SJCRH30 (cell line): Measurements from ENCODE around the gene SIX2. TPM values are rescaled to one million over a fixed set of nuclear protein-coding genes. Genes with fewer than 3 reads are reported as not detected.
A peak's percentile ranks its signal among the peaks of the same experiment; 100 is the strongest.

ENCODE experiments used
- DNase-seq, 2 experiments: peaks; one replicate each; pipeline ENCODE4 v3.0.0-alpha.2; 2015 to 2020
- H3K27ac ChIP-seq: fragments of 250-450 bp; sonication (Bioruptor Pico); 2 replicates; pipeline ENCODE4 v1.5.1; 2020; ENCODE audit warnings: mild to moderate bottlenecking, moderate library complexity
- H3K27me3 ChIP-seq: fragments of 250-450 bp; sonication (Bioruptor Pico); 2 replicates; pipeline ENCODE4 v1.5.1; 2020; ENCODE audit warnings: mild to moderate bottlenecking, moderate library complexity
- H3K36me3 ChIP-seq: fragments of 250-450 bp; sonication (Bioruptor Pico); 2 replicates; pipeline ENCODE4 v1.5.1; 2020; ENCODE audit warnings: mild to moderate bottlenecking, moderate library complexity
- H3K4me1 ChIP-seq: fragments of 250-450 bp; sonication (Bioruptor Pico); 2 replicates; pipeline ENCODE4 v1.5.1; 2020; ENCODE audit warnings: mild to moderate bottlenecking, moderate library complexity
- H3K4me3 ChIP-seq: fragments of 250-450 bp; sonication (Bioruptor Pico); 2 replicates; pipeline ENCODE4 v1.5.1; 2020; ENCODE audit warnings: mild to moderate bottlenecking, moderate library complexity
- H3K9me3 ChIP-seq: fragments of 250-450 bp; sonication (Bioruptor Pico); replicated peaks from 2 replicates; pipeline ENCODE4 v1.5.1; 2020; ENCODE audit warnings: mild to moderate bottlenecking, moderate library complexity
- total RNA-seq: library from RNA; depleted of rRNA; stranded (reverse); fragments of >200 nt; shearing (Covaris generic); gene quantifications from 2 replicates; pipeline ENCODE4 v1.2.3, GENCODE V29; 2014

Gene SIX2
- total RNA-seq, 1 experiment from 2014 or later, result 51.9 TPM

- Histone ChIP-seq H3K4me1 (peaks cover 6% of the 10 kb centered on the region), H3K4me3 (no peak overlapping the region), H3K27ac (no peak overlapping the region), H3K36me3 (no peaks in the 10 kb centered on the region), H3K9me3 (no peaks in the 10 kb centered on the region), H3K27me3 (no peaks in the 10 kb centered on the region)
- DNase-seq, result no peak
These were observed 21.8 kb upstream of the SIX2 start for GRCh38 chr2:45031028-45031427.

GRCh38 chr2:45030553-45030952 lies 21.3 kb upstream of the SIX2 start:
- Histone ChIP-seq H3K27ac (no peak overlapping the region), H3K27me3 (no peaks in the 10 kb centered on the region), H3K4me3 (no peak overlapping the region), H3K9me3 (no peaks in the 10 kb centered on the region), H3K36me3 (no peaks in the 10 kb centered on the region), H3K4me1 (peaks cover 6% of the 10 kb centered on the region)
- no peak for DNase-seq

- peak; percentile 64 to 75 for DNase-seq
- Histone ChIP-seq H3K36me3 (no peaks in the 10 kb centered on the region), H3K4me1 (peaks cover 6% of the 10 kb centered on the region), H3K27ac (no peak overlapping the region), H3K9me3 (no peaks in the 10 kb centered on the region), H3K27me3 (no peaks in the 10 kb centered on the region), H3K4me3 (no peak overlapping the region)
These were observed 20.0 kb upstream of the SIX2 start for GRCh38 chr2:45029215-45029614.

GRCh38 chr2:45028276-45028675 lies 19.0 kb upstream of the SIX2 start:
- Histone ChIP-seq H3K27me3 (no peaks in the 10 kb centered on the region), H3K4me1 (peaks cover 6% of the 10 kb centered on the region), H3K4me3 (no peak overlapping the region), H3K9me3 (no peaks in the 10 kb centered on the region), H3K27ac (no peak overlapping the region), H3K36me3 (no peaks in the 10 kb centered on the region)
- no peak for DNase-seq

- no peak for DNase-seq
These were observed 17.7 kb upstream of the SIX2 start for GRCh38 chr2:45026924-45027450.

GRCh38 chr2:45024600-45025291 lies 15.5 kb upstream of the SIX2 start:
- Histone ChIP-seq H3K9me3 (no peaks in the 10 kb centered on the region), H3K4me3 (no peak overlapping the region), H3K27me3 (no peaks in the 10 kb centered on the region), H3K27ac (no peak overlapping the region), H3K36me3 (no peaks in the 10 kb centered on the region), H3K4me1 (peaks cover 6% of the 10 kb centered on the region)
- peak; percentile 54 to 62 for DNase-seq

More at GRCh38 chr2:45026924-45027450, 17.7 kb upstream of the SIX2 start:
- no peak overlapping the region for H3K4me3 ChIP-seq
- no peaks in the 10 kb centered on the region for H3K9me3 ChIP-seq
- H3K36me3 ChIP-seq, result no peaks in the 10 kb centered on the region
- peaks cover 6% of the 10 kb centered on the region for H3K4me1 ChIP-seq
- H3K27me3 ChIP-seq, result no peaks in the 10 kb centered on the region
- no peak overlapping the region for H3K27ac ChIP-seq

- peaks cover 2% of the 10 kb centered on the region; the same call in 1 of the 2 replicates for H3K4me1 ChIP-seq
- DNase-seq, result no peak
- H3K27ac ChIP-seq, result no peak overlapping the region
- no peaks in the 10 kb centered on the region for H3K27me3 ChIP-seq
- no peak overlapping the region for H3K4me3 ChIP-seq
- no peaks in the 10 kb centered on the region for H3K36me3 ChIP-seq
- H3K9me3 ChIP-seq, result no peaks in the 10 kb centered on the region
These were observed 14.8 kb upstream of the SIX2 start for GRCh38 chr2:45024097-45024496.

- DNase-seq, result no peak
- Histone ChIP-seq H3K36me3 (no peaks in the 10 kb centered on the region), H3K4me3 (no peak overlapping the region), H3K4me1 (no peaks in the 10 kb centered on the region), H3K9me3 (no peaks in the 10 kb centered on the region), H3K27ac (no peak overlapping the region), H3K27me3 (no peaks in the 10 kb centered on the region)
These were observed 11.2 kb upstream of the SIX2 start for GRCh38 chr2:45020439-45020838.

GRCh38 chr2:45018023-45018422 lies 8.8 kb upstream of the SIX2 start:
- Histone ChIP-seq H3K27me3 (no peaks in the 10 kb centered on the region), H3K4me1 (peaks cover 9% of the 10 kb centered on the region), H3K4me3 (no peak overlapping the region), H3K27ac (no peak overlapping the region), H3K36me3 (no peaks in the 10 kb centered on the region), H3K9me3 (no peaks in the 10 kb centered on the region)
- DNase-seq, result no peak

- Histone ChIP-seq H3K9me3 (no peaks in the 10 kb centered on the region), H3K36me3 (no peaks in the 10 kb centered on the region), H3K27ac (peak overlapping the region; percentile 54), H3K27me3 (no peaks in the 10 kb centered on the region), H3K4me1 (peaks cover 13% of the 10 kb centered on the region), H3K4me3 (peak overlapping the region; percentile 20)
- DNase-seq, result no peak
These were observed 5.6 kb upstream of the SIX2 start for GRCh38 chr2:45014831-45015230.

- peak overlapping the region; percentile 20 for H3K4me3 ChIP-seq
- no peaks in the 10 kb centered on the region for H3K36me3 ChIP-seq
- peak; percentile 90 to 95 for DNase-seq
- H3K27ac ChIP-seq, result peak overlapping the region; percentile 54
- peaks cover 13% of the 10 kb centered on the region for H3K4me1 ChIP-seq
- no peaks in the 10 kb centered on the region for H3K9me3 ChIP-seq
- no peaks in the 10 kb centered on the region for H3K27me3 ChIP-seq
These were observed 4.9 kb upstream of the SIX2 start for GRCh38 chr2:45014016-45014702.

GRCh38 chr2:45013229-45014015 lies 4.2 kb upstream of the SIX2 start:
- no peak overlapping the region for H3K27ac ChIP-seq
- H3K9me3 ChIP-seq, result no peaks in the 10 kb centered on the region
- H3K4me1 ChIP-seq, result peaks cover 13% of the 10 kb centered on the region
- no peaks in the 10 kb centered on the region for H3K36me3 ChIP-seq
- H3K4me3 ChIP-seq, result no peak overlapping the region
- DNase-seq, result no peak
- H3K27me3 ChIP-seq, result no peaks in the 10 kb centered on the region

- Histone ChIP-seq H3K4me1 (peaks cover 13% of the 10 kb centered on the region), H3K27me3 (no peaks in the 10 kb centered on the region), H3K9me3 (no peaks in the 10 kb centered on the region), H3K27ac (no peak overlapping the region), H3K36me3 (no peaks in the 10 kb centered on the region), H3K4me3 (no peak overlapping the region)
- DNase-seq, result no peak
These were observed 3.5 kb upstream of the SIX2 start for GRCh38 chr2:45012733-45013132.

- no peaks in the 10 kb centered on the region for H3K27me3 ChIP-seq
- H3K4me3 ChIP-seq, result no peak overlapping the region
- no peak overlapping the region for H3K27ac ChIP-seq
- DNase-seq, result no peak
- H3K4me1 ChIP-seq, result peaks cover 13% of the 10 kb centered on the region
- no peaks in the 10 kb centered on the region for H3K36me3 ChIP-seq
- H3K9me3 ChIP-seq, result no peaks in the 10 kb centered on the region
These were observed 2.7 kb upstream of the SIX2 start for GRCh38 chr2:45011621-45012602.
